Muscle layer of colon (tissue), 2 donors: ENCODE measurements around the gene SLC22A15.

ENCODE experiments used
- H3K27ac ChIP-seq: one replicate; pipeline ENCODE4 v1.7.0; 2013; ENCODE audit warnings: low read depth, mild to moderate bottlenecking, low read length, moderate library complexity
- H3K27me3 ChIP-seq, 2 donors: one replicate each; pipeline ENCODE4 v1.7.0; 2013; ENCODE audit warnings: low read length in 2 of 2, mild to moderate bottlenecking in 2 of 2; ENCODE audit not compliant: insufficient read depth in 2 of 2, control insufficient read depth in 1 of 2
- H3K36me3 ChIP-seq: one replicate; pipeline ENCODE4 v1.7.0; 2013; ENCODE audit warnings: mild to moderate bottlenecking, low read length; ENCODE audit not compliant: insufficient read depth
- H3K4me1 ChIP-seq: one replicate; pipeline ENCODE4 v1.7.0; 2013; ENCODE audit warnings: mild to moderate bottlenecking, low read length; ENCODE audit not compliant: insufficient read depth
- H3K4me3 ChIP-seq, 2 donors: one replicate each; pipeline ENCODE4 v1.7.0; 2013; ENCODE audit warnings: low read length in 2 of 2, low read depth in 1 of 2, mild to moderate bottlenecking in 1 of 2, moderate library complexity in 1 of 2
- H3K9ac ChIP-seq: one replicate; pipeline ENCODE4 v1.7.0; 2013; ENCODE audit warnings: low read length
- H3K9me3 ChIP-seq: one replicate; pipeline ENCODE4 v1.7.0; 2013; ENCODE audit warnings: mild to moderate bottlenecking, low read length
- donor health status: abdominal sarcoma.
- donor health status: Adenocarcinoma of cecum.

The SLC22A15 gene

DNA sequence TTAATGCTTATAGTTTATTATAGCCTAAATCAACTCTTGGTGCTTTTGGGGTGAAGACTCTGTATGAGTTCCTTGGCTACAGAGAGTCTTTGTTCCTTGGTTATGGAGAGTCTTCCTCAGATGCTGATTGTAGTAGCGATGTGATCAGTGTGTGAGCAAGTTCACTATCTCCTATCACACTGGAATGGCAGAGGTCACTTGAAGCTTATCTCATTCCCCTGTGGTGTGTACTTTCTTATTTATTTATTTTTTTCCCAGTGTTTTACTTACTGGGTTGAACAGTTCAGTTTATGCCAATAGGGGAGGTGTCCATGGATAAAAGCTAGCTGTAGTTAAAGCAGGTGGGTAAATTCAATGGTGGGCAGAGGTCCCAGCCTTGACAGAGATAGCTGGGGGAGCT lies 114.8 kb downstream of the SLC22A15 start:
- no peak overlapping the region for H3K27ac ChIP-seq
- H3K4me3 ChIP-seq, result no peak overlapping the region
- no peaks in the 10 kb centered on the region for H3K27me3 ChIP-seq
- H3K36me3 ChIP-seq, result no peaks in the 10 kb centered on the region
- H3K9me3 ChIP-seq, result no peaks in the 10 kb centered on the region
- H3K9ac ChIP-seq, result no peak overlapping the region
- no peaks in the 10 kb centered on the region for H3K4me1 ChIP-seq

DNA sequence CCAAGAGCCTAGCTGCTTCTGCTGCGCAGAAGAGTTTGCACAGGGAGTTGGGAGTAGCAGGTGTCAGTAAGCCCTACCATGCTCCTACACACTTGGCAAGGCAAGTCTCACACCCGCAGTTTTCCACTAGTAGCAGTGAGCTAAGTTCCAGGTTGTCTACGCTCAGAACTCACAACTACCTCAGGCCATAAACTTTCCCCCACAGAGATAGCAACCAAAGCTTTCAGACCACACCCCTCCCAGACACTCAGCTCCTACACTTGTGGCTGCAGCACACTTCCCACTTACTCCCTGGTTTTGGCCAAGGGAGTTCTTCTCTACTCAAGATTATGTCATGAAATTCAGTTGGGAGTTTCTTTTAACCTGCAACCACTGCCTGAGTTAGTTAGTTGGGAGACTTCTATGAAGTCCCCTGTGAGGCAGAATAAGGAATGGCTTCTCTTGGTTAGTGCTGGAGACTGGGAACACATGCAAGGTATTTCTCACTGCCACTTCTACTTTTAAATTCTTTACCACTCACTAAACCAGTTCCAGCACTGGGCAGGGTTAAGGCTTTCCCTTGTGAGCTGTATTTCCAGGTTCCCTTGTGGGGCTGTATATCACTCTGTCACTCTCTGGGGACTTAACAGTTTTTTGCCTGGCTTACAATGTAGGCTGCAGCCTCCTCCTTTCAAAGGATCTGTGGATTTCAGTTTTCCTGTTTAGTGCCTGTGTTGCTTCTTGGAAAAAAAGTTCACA lies 116.6 kb downstream of the SLC22A15 start:
- Histone ChIP-seq H3K27me3 (no peaks in the 10 kb centered on the region), H3K9me3 (no peaks in the 10 kb centered on the region)

DNA sequence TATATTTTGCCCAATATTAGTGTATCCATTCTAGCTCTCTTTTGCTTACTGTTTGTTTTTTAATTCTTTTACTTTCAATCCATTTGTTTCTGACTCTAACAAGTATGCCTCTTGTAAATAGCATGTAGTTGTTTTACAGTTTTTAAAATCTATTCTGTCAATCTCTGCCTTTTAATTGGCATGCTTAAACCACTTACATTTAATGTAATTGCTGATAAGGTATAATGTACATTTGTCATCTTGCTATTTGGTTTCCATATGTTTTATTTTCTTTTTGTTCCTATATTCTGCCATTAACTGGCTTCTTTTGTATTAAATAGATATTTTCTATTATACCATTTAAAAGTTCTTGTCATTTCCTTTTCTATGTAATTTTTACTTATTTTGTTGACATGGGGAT lies 118.7 kb downstream of the SLC22A15 start:
- Histone ChIP-seq H3K9ac (no peak overlapping the region), H3K27me3 (no peaks in the 10 kb centered on the region), H3K27ac (no peak overlapping the region), H3K4me1 (no peaks in the 10 kb centered on the region), H3K9me3 (no peaks in the 10 kb centered on the region), H3K4me3 (no peak overlapping the region), H3K36me3 (no peaks in the 10 kb centered on the region)

More for the DNA sequence above, 116.6 kb downstream of the SLC22A15 start:
- H3K4me3 ChIP-seq, result no peak overlapping the region
- no peak overlapping the region for H3K9ac ChIP-seq
- no peaks in the 10 kb centered on the region for H3K4me1 ChIP-seq
- H3K36me3 ChIP-seq, result no peaks in the 10 kb centered on the region
- H3K27ac ChIP-seq, result no peak overlapping the region

DNA sequence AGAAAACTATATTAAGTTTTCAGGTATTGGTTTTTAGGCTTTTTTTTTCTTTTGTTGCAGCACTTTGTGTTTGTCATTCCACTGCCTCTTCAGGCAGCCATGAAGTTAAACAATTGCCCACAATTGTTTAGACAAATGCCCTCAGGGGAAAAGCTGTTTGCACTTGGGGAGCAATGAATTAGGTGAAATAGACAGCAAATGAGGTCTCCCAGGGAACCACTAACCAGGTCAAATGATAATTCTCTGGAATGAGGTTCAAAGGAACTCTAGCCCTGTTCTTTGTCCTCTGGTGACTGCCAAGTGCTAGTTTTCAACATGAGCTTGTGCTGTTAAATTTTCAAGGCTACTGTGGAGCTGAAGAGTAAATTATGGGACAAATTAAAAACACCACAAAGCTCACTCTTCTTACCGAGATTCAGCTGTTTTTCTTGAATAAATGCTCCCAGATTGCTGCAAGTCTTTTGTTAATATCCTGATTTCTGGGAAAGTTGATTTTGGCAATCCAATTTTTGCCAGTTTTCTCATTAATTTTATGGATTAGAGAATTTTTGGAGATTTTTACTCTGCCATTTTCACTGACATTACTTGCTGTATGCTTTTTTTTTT lies 119.8 kb downstream of the SLC22A15 start:
- H3K27me3 ChIP-seq, result no peaks in the 10 kb centered on the region
- no peak overlapping the region for H3K9ac ChIP-seq
- H3K27ac ChIP-seq, result no peak overlapping the region
- no peaks in the 10 kb centered on the region for H3K9me3 ChIP-seq
- H3K4me3 ChIP-seq, result no peak overlapping the region
- H3K4me1 ChIP-seq, result no peaks in the 10 kb centered on the region
- H3K36me3 ChIP-seq, result no peaks in the 10 kb centered on the region

DNA sequence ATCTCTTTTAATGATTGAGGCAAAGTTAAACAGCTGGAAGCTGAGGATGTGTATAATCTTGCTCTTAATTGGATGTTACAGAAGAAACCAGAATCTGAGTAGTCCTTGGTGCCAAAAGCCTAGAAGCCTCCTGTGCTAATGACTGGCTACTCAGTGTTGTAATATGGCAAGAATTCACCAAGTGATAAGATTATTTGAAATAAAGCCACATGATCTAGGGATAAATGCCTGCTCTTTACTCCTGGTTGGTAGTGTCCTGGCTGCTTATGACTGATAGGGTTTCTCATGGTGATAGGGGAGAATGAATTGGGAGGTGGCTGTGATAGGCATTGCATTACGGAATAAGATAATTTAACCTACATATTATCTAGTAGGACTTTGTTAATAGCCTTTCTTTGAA lies 121.3 kb downstream of the SLC22A15 start:
- Histone ChIP-seq H3K27me3 (no peaks in the 10 kb centered on the region), H3K9ac (no peak overlapping the region), H3K36me3 (no peaks in the 10 kb centered on the region), H3K4me1 (no peaks in the 10 kb centered on the region), H3K9me3 (no peaks in the 10 kb centered on the region), H3K27ac (no peak overlapping the region), H3K4me3 (no peak overlapping the region)

DNA sequence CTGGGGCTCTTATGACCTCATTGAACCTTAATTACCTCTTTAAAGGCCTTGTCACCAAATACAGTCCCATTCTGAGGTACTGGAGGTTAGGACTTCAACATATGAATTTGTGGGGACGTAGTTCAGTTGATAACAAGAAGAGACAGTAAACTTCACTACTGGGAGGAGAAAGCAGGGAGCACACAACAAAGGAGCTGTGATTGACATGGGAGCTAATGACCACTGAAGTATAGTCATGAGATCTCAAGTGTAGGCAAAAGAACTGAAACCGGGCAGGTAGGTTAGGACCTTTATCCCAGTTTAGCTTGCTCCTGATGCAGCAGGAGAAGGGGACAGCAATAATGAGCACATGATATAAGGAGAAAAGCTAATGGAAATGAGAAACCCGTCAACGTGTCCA lies 123.1 kb downstream of the SLC22A15 start:
- Histone ChIP-seq H3K9ac (no peak overlapping the region), H3K4me3 (no peak overlapping the region), H3K27ac (no peak overlapping the region), H3K36me3 (no peaks in the 10 kb centered on the region), H3K9me3 (no peaks in the 10 kb centered on the region), H3K27me3 (no peaks in the 10 kb centered on the region), H3K4me1 (no peaks in the 10 kb centered on the region)

DNA sequence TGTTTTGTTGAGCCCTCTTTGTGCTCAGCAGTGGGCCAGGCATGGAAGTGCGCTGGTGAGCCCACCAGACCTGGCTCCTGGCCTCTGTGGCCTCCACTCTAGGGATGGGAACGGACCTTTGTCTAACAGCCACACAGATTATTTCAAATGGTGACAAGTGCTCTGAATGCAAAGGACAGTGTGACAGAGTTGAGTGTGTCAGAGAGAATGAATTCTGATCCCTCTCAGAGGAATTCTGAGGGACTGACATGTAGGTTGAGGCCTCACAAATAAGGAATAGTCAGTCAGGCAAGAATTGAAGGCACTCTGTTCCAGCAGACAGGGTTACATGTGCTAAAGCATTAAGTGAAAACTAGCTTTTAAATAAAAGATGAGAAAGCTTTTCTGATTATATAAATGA lies 123.6 kb downstream of the SLC22A15 start:
- no peaks in the 10 kb centered on the region for H3K9me3 ChIP-seq

DNA sequence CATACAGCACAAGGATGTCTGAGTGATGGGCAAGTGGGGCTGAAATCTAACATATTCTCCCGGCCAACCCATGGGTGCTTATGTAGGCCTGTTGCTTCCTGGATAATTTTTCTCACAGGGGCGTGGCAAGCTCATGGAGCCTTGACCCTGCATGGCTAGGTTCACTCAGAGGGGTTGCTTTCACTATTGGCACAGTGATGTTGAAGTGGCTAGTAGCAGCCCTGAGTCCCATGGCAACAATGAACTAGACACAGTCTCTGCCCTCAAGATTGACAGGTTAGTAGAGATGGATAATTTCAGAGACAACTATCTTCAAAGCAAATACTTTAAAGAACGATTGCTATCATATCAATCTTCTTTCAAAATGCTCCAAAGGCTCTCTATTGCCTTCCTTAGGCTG lies 128.4 kb downstream of the SLC22A15 start:
- Histone ChIP-seq H3K36me3 (no peaks in the 10 kb centered on the region), H3K27ac (no peak overlapping the region), H3K27me3 (no peaks in the 10 kb centered on the region), H3K9ac (no peak overlapping the region), H3K4me1 (no peaks in the 10 kb centered on the region), H3K9me3 (no peaks in the 10 kb centered on the region), H3K4me3 (no peak overlapping the region)

More for the DNA sequence above, 123.6 kb downstream of the SLC22A15 start:
- Histone ChIP-seq H3K4me1 (no peaks in the 10 kb centered on the region), H3K27me3 (no peaks in the 10 kb centered on the region), H3K36me3 (no peaks in the 10 kb centered on the region), H3K27ac (no peak overlapping the region), H3K4me3 (no peak overlapping the region), H3K9ac (no peak overlapping the region)

DNA sequence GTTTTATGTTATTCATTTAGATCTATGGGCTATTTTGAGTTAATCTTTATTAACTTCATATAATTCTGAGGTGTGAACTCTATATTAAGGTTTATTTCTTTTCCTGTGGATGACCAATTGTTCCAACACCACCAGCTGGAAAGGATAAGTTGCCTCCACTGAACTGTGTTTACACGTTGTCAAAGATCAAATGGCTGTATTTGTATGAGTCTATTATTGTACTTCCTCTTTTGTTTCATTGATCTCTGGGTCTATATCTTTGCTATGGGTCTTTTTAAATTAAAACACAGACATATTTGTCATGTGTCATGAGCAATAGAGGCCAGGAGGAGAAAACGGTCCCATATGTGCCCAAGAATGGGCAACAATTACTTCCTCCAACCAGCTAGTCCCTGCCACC lies 129.7 kb downstream of the SLC22A15 start:
- no peaks in the 10 kb centered on the region for H3K4me1 ChIP-seq
- H3K4me3 ChIP-seq, result no peak overlapping the region
- H3K27me3 ChIP-seq, result no peaks in the 10 kb centered on the region
- H3K36me3 ChIP-seq, result no peaks in the 10 kb centered on the region
- no peak overlapping the region for H3K27ac ChIP-seq
- H3K9ac ChIP-seq, result no peak overlapping the region
- H3K9me3 ChIP-seq, result no peaks in the 10 kb centered on the region

DNA sequence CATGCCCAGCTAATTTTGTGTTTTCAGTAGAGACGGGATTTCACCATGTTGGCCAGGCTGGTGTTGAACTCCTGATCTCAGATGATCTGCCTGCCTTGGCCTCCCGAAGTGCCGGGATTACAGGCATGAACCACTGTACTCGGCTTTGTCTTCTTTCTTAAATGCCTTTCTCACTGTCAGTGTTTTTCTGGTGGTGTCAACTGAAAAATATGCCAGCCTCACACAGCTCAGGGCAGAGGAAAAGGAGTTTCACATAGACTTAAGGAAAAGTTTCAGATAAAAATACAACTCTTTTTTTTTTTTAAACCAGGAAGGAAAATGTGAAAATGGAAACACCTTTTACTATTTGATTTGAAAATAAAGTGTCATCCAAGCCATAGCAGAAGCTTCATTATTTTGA lies 130.3 kb downstream of the SLC22A15 start:
- Histone ChIP-seq H3K4me3 (no peak overlapping the region), H3K9ac (no peak overlapping the region), H3K27me3 (no peaks in the 10 kb centered on the region), H3K36me3 (no peaks in the 10 kb centered on the region), H3K27ac (no peak overlapping the region), H3K9me3 (no peaks in the 10 kb centered on the region), H3K4me1 (peaks cover 2% of the 10 kb centered on the region)

DNA sequence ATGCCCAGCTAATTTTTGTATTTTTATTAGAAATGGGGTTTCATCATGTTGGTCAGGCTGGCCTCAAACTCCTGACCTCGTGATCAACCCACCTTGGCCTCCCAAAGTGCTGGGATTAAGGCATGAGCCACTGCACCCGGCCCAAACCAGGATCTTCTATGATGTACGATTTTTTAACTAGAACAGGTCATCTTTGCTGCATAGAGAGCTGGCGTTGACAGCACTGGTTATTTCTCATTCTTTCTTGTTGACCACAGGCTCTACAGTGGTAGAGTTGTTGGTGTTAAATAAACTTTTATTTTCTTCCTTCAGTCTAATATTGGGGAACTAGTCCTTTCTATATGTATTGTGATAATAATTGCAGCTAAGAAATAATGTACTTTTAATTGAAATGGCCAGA lies 131.1 kb downstream of the SLC22A15 start:
- no peak overlapping the region for H3K9ac ChIP-seq
- H3K36me3 ChIP-seq, result no peaks in the 10 kb centered on the region
- H3K4me3 ChIP-seq, result no peak overlapping the region
- H3K4me1 ChIP-seq, result peaks cover 3% of the 10 kb centered on the region
- no peak overlapping the region for H3K27ac ChIP-seq
- H3K9me3 ChIP-seq, result no peaks in the 10 kb centered on the region
- H3K27me3 ChIP-seq, result no peaks in the 10 kb centered on the region
